HEK293 (cell line): ENCODE data around the gene RHOXF2.

Experiments used
- CTCF ChIA-PET: fragments of 350-600 bp; formaldehyde crosslinking; extraction: SDS; loops from one replicate; lab custom pipeline; 2021; ENCODE audit warnings: antibody characterized with exemption; lab: Yijun Ruan, JAX
- POLR2A ChIA-PET: fragments of 300-600 bp; formaldehyde crosslinking; extraction: SDS; loops from one replicate; lab custom pipeline; 2020; ENCODE audit warnings: antibody characterized with exemption, inconsistent platforms; lab: Yijun Ruan, JAX
- H3K27ac ChIP-seq: fragments of 200-500 bp; sonication (Bioruptor generic); 2 replicates; pipeline ENCODE4 v1.5.1; 2014; ENCODE audit warnings: low read depth, low read length, control low read depth, inconsistent platforms; ENCODE audit errors: extremely low read depth
- H3K36me3 ChIP-seq, 2 experiments: fragments of 200-500 bp in 1 of 2; sonication (Bioruptor generic) in 1 of 2; 1 replicate in 1 of 2; 2 replicates in 1 of 2; pipeline ENCODE4 v1.5.1; 2014 to 2017; ENCODE audit warnings: inconsistent platforms in 2 of 2, low read length in 2 of 2; ENCODE audit not compliant: control insufficient read depth in 2 of 2, insufficient read depth in 1 of 2
- H3K4me1 ChIP-seq: fragments of 200-500 bp; sonication (Bioruptor generic); 2 replicates; pipeline ENCODE4 v1.5.1; 2014; ENCODE audit warnings: mild to moderate bottlenecking, low read length, inconsistent platforms; ENCODE audit not compliant: control insufficient read depth, insufficient read depth
- H3K4me3 ChIP-seq: 2 replicates; pipeline ENCODE4 v1.5.1; 2011; ENCODE audit warnings: low read depth, mild to moderate bottlenecking, control low read depth, low read length, moderate library complexity
- H3K9me3 ChIP-seq: fragments of 200-500 bp; sonication (Bioruptor generic); 2 replicates; pipeline ENCODE4 v1.5.1; 2014; ENCODE audit warnings: low read depth, low read length, inconsistent platforms; ENCODE audit not compliant: control insufficient read depth, insufficient read depth
- EGR2 ChIP-seq: fragments of 450-650 bp; formaldehyde crosslinking; IDR thresholded peaks from 2 replicates; pipeline ENCODE4 v1.5.1; 2016; ENCODE audit warnings: low read depth, missing biosample characterization, missing genetic modification characterization
- KLF10 ChIP-seq: fragments of 450-650 bp; IDR thresholded peaks from 2 replicates; pipeline ENCODE4 v1.5.1; 2018; ENCODE audit warnings: missing biosample characterization, mild to moderate bottlenecking, missing genetic modification characterization
- PRDM1 ChIP-seq: fragments of 450-650 bp; formaldehyde crosslinking; IDR thresholded peaks from 2 replicates; pipeline ENCODE4; 2016; ENCODE audit warnings: missing biosample characterization, missing genetic modification characterization
- ZBTB8A ChIP-seq: fragments of 450-650 bp; formaldehyde crosslinking; IDR thresholded peaks from 2 replicates; pipeline ENCODE4 v1.5.1; 2016; ENCODE audit warnings: missing biosample characterization, missing genetic modification characterization
- ZFP69B ChIP-seq: fragments of 450-650 bp; formaldehyde crosslinking; IDR thresholded peaks from 2 replicates; pipeline ENCODE4 v1.5.1; 2016; ENCODE audit warnings: missing biosample characterization, missing genetic modification characterization
- ZNF114 ChIP-seq: fragments of 450-650 bp; formaldehyde crosslinking; IDR thresholded peaks from 2 replicates; pipeline ENCODE4 v1.5.0; 2017; ENCODE audit warnings: missing biosample characterization, missing genetic modification characterization
- ZNF2 ChIP-seq: fragments of 450-650 bp; formaldehyde crosslinking; IDR thresholded peaks from 2 replicates; pipeline ENCODE4 v1.5.1; 2016; ENCODE audit warnings: missing biosample characterization, missing genetic modification characterization
- ZNF239 ChIP-seq: fragments of 450-650 bp; formaldehyde crosslinking; IDR thresholded peaks from 2 replicates; pipeline ENCODE4 v1.5.1; 2016; ENCODE audit warnings: missing biosample characterization, missing genetic modification characterization
- ZNF24 ChIP-seq: fragments of 450-650 bp; formaldehyde crosslinking; IDR thresholded peaks from 2 replicates; pipeline ENCODE4 v1.5.1; 2016; ENCODE audit warnings: missing biosample characterization, missing genetic modification characterization
- ZNF366 ChIP-seq: fragments of 450-650 bp; formaldehyde crosslinking; conservative IDR thresholded peaks from 2 replicates; pipeline ENCODE4 v1.5.1; 2016; ENCODE audit warnings: missing biosample characterization, missing genetic modification characterization
- ZNF394 ChIP-seq: fragments of 450-650 bp; formaldehyde crosslinking; IDR thresholded peaks from 2 replicates; pipeline ENCODE4 v1.5.1; 2016; ENCODE audit warnings: missing biosample characterization, missing genetic modification characterization, mild to moderate bottlenecking, moderate library complexity, borderline replicate concordance
- ZNF473 ChIP-seq: fragments of 450-650 bp; formaldehyde crosslinking; IDR thresholded peaks from 2 replicates; pipeline ENCODE4 v1.5.1; 2017; ENCODE audit warnings: missing biosample characterization, missing genetic modification characterization
- ZNF548 ChIP-seq: fragments of 450-650 bp; formaldehyde crosslinking; IDR thresholded peaks from 2 replicates; pipeline ENCODE4 v1.5.1; 2016; ENCODE audit warnings: missing biosample characterization, missing genetic modification characterization
- ZNF701 ChIP-seq: fragments of 450-650 bp; formaldehyde crosslinking; IDR thresholded peaks from 2 replicates; pipeline ENCODE4 v1.5.1; 2016; ENCODE audit warnings: missing biosample characterization, missing genetic modification characterization
- TF ChIP-seq, protein P1 (sequence below): fragments of 450-650 bp; formaldehyde crosslinking; IDR thresholded peaks from 2 replicates; pipeline ENCODE4 v1.5.1; 2016; ENCODE audit warnings: missing biosample characterization, missing genetic modification characterization, borderline replicate concordance
- TF ChIP-seq, protein P2 (sequence below): fragments of 450-650 bp; formaldehyde crosslinking; IDR thresholded peaks from 2 replicates; pipeline ENCODE4 v1.5.1; 2016; ENCODE audit warnings: missing biosample characterization, missing genetic modification characterization
- TF ChIP-seq, protein P3 (sequence below): fragments of 450-650 bp; formaldehyde crosslinking; IDR thresholded peaks from 2 replicates; pipeline ENCODE4 v1.5.1; 2016; ENCODE audit warnings: missing biosample characterization, missing genetic modification characterization
- TF ChIP-seq, protein P4 (sequence below): fragments of 450-650 bp; formaldehyde crosslinking; conservative IDR thresholded peaks from 2 replicates; pipeline ENCODE4 v1.5.1; 2016; ENCODE audit warnings: low read depth, missing biosample characterization, missing genetic modification characterization

Gene RHOXF2

DNA sequence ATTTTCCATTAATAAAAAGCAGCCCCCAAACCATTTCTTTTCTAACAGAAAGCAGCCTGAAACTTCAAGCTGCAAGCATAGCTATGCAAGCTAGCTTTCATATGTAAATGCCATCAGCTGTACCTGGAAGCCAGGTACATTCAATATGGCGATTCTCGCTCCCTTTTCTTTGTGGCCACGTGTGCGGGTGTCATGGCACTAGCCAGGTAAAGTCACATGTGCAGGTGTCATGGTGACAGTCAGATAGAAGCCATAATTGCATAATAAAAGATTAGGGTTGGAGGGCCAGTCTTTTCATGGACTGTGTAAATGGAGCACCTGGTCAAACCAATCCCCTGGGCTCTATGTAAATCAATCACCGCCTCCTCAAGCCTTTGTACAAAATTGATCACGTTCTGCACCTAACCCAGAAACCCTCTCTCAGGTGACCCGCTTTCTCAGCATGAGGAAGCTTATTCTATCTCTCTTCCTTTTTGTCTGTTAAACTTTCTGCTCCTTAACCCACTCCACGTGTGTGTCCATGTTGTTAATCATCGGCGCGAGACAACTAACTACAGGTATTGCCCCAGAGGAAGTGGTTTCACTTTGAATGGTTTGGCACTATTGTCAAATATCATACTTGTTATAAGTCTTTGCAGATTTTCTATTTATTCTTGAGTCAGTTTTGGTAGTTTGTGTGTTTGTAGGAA lies 18.0 kb upstream of the RHOXF2 start (continued):
- TF ChIP-seq, protein P1, sequence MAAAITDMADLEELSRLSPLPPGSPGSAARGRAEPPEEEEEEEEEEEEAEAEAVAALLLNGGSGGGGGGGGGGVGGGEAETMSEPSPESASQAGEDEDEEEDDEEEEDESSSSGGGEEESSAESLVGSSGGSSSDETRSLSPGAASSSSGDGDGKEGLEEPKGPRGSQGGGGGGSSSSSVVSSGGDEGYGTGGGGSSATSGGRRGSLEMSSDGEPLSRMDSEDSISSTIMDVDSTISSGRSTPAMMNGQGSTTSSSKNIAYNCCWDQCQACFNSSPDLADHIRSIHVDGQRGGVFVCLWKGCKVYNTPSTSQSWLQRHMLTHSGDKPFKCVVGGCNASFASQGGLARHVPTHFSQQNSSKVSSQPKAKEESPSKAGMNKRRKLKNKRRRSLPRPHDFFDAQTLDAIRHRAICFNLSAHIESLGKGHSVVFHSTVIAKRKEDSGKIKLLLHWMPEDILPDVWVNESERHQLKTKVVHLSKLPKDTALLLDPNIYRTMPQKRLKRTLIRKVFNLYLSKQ (tag by site-specific recombination) = no peak
- TF ChIP-seq, protein P2, sequence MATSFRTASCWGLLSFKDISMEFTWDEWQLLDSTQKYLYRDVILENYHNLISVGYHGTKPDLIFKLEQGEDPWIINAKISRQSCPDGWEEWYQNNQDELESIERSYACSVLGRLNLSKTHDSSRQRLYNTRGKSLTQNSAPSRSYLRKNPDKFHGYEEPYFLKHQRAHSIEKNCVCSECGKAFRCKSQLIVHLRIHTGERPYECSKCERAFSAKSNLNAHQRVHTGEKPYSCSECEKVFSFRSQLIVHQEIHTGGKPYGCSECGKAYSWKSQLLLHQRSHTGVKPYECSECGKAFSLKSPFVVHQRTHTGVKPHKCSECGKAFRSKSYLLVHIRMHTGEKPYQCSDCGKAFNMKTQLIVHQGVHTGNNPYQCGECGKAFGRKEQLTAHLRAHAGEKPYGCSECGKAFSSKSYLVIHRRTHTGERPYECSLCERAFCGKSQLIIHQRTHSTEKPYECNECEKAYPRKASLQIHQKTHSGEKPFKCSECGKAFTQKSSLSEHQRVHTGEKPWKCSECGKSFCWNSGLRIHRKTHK = no peak
- TF ChIP-seq, protein P3, sequence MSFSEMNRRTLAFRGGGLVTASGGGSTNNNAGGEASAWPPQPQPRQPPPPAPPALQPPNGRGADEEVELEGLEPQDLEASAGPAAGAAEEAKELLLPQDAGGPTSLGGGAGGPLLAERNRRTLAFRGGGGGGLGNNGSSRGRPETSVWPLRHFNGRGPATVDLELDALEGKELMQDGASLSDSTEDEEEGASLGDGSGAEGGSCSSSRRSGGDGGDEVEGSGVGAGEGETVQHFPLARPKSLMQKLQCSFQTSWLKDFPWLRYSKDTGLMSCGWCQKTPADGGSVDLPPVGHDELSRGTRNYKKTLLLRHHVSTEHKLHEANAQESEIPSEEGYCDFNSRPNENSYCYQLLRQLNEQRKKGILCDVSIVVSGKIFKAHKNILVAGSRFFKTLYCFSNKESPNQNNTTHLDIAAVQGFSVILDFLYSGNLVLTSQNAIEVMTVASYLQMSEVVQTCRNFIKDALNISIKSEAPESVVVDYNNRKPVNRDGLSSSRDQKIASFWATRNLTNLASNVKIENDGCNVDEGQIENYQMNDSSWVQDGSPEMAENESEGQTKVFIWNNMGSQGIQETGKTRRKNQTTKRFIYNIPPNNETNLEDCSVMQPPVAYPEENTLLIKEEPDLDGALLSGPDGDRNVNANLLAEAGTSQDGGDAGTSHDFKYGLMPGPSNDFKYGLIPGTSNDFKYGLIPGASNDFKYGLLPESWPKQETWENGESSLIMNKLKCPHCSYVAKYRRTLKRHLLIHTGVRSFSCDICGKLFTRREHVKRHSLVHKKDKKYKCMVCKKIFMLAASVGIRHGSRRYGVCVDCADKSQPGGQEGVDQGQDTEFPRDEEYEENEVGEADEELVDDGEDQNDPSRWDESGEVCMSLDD (tag by site-specific recombination) = no peak
- TF ChIP-seq ZNF24 = no peak

DNA sequence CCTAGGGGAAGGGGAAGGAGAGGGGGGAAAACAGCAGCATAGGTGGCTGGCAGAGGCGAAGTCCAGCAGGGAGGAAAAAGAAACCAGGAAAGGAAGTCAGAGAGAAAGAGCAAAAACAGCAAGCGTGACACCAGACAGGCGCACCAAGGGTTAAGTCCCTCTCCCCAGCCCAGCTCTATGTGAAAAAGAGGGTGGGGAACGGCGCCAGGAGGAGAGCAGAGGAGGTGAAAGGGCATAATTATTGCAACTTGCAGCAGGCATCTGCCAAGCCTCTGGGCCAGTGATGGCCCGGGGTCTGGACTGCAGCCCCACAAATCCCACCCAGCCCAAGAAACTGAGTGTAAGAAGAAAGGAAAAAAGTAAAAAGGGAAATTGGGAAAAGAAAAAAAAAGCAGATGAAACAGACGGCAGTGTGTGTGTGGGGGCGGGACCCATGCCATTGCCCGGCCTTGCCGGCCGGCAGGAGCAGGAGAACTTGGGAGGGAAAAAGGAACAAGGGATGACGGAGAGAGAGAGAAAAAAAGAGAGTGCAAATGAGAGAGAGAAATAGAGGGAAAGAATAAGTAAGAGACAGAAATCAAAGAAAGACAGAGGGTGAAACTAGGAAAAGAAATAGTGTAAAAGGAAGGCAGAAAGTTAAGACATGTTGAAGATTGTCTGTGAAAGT lies 14.1 kb upstream of the RHOXF2 start:
- H3K4me3 ChIP-seq = no peak overlapping the region

DNA sequence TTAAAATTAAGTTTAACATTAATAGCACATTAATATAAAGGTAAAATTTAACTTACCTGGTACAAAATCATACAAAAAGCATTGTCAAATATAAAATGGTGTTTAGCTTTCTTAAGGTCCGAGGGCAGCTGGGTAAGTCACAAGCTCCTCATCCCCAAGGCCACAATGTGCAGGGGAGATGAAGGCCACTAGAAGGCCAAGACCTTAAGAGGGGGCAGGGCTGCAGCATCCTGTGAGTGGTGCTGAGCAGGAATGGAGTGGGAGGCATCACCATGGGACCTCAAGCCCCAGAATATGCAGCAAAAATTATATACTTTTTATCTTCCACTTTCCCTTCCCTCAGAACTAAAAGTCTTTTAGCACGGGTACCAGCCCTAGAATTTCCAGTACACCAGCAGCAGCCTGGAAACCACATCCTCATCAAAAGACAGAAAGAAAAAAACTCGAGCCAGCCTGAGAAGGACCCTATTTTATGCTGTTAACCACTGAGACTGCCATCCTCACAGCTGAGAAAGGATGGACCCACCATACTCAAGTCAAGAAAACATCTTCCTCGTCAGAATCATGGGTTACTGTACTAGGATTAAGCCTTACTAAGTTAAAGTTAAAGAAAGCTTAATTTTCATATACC lies 13.0 kb upstream of the RHOXF2 start:
- ChIA-PET CTCF (no interaction called here), POLR2A (no interaction called here)
- Histone ChIP-seq H3K9me3 (no peaks in the 10 kb centered on the region), H3K4me1 (no peaks in the 10 kb centered on the region), H3K36me3 (no peaks in the 10 kb centered on the region), H3K27ac (no peak overlapping the region), H3K4me3 (no peak overlapping the region)
- TF ChIP-seq ZNF473 (tag by site-specific recombination) (no peak), ZNF2 (no peak), ZNF394 (no peak), ZFP69B (no peak), ZBTB8A (tag by site-specific recombination) (no peak), ZNF114 (tag by site-specific recombination) (no peak), EGR2 (tag by site-specific recombination) (no peak), ZNF366 (no peak), KLF10 (tag by site-specific recombination) (no peak)
- TF ChIP-seq, protein P4, sequence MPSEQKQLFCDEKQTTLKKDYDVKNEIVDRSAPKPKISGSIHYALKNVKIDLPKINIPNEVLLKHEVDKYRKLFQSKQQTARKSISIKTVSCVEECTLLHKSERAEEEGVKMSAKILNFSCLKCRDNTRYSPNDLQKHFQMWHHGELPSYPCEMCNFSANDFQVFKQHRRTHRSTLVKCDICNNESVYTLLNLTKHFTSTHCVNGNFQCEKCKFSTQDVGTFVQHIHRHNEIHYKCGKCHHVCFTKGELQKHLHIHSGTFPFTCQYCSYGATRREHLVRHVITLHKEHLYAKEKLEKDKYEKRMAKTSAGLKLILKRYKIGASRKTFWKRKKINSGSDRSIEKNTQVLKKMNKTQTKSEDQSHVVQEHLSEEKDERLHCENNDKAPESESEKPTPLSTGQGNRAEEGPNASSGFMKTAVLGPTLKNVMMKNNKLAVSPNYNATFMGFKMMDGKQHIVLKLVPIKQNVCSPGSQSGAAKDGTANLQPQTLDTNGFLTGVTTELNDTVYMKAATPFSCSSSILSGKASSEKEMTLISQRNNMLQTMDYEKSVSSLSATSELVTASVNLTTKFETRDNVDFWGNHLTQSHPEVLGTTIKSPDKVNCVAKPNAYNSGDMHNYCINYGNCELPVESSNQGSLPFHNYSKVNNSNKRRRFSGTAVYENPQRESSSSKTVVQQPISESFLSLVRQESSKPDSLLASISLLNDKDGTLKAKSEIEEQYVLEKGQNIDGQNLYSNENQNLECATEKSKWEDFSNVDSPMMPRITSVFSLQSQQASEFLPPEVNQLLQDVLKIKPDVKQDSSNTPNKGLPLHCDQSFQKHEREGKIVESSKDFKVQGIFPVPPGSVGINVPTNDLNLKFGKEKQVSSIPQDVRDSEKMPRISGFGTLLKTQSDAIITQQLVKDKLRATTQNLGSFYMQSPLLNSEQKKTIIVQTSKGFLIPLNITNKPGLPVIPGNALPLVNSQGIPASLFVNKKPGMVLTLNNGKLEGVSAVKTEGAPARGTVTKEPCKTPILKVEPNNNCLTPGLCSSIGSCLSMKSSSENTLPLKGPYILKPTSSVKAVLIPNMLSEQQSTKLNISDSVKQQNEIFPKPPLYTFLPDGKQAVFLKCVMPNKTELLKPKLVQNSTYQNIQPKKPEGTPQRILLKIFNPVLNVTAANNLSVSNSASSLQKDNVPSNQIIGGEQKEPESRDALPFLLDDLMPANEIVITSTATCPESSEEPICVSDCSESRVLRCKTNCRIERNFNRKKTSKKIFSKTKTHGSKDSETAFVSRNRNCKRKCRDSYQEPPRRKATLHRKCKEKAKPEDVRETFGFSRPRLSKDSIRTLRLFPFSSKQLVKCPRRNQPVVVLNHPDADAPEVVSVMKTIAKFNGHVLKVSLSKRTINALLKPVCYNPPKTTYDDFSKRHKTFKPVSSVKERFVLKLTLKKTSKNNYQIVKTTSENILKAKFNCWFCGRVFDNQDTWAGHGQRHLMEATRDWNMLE (tag by site-specific recombination) = no peak
- TF ChIP-seq, protein P1 (tag by site-specific recombination) = no peak

More for the DNA sequence above, 14.1 kb upstream of the RHOXF2 start:
- POLR2A ChIA-PET = no interaction called here
- Histone ChIP-seq H3K27ac (no peak overlapping the region), H3K36me3 (no peaks in the 10 kb centered on the region), H3K9me3 (no peaks in the 10 kb centered on the region), H3K4me1 (no peaks in the 10 kb centered on the region)
- CTCF ChIA-PET = interaction anchor here (0.7 kb wide), 1 partner anchor 16 kb away, joined by 10 read pairs; no protein-coding TSS in a partner anchor
- TF ChIP-seq PRDM1 (tag by site-specific recombination) (0 out of 2 replicates have a peak, but pooled peaks have one; percentile 43), ZNF239 (tag by site-specific recombination) (no peak), ZNF701 (tag by site-specific recombination) (no peak), ZNF548 (tag by site-specific recombination) (no peak)
